GM12892 (cell line): ENCODE data around the gene ANKRD11.

ENCODE experiments used
- POLR2AphosphoS5 ChIP-seq: IDR thresholded peaks from 2 replicates; pipeline ENCODE4 v1.6.1; 2011; ENCODE audit warnings: low read depth, low read length, control low read depth
- TAF1 ChIP-seq: IDR thresholded peaks from 2 replicates; pipeline ENCODE4 v1.6.1; 2011; ENCODE audit warnings: low read depth, mild to moderate bottlenecking, control low read depth, low read length, borderline replicate concordance

- no peak for TF ChIP-seq TAF1
- TF ChIP-seq POLR2AphosphoS5, result no peak
Measured at GRCh38 chr16:89418352-89418751, 72.0 kb downstream of the ANKRD11 start.
